ENCODE results near the gene LAMP5. TPM values are rescaled to one million over a fixed set of nuclear protein-coding genes. Genes with fewer than 3 reads are reported as not detected.

LAMP5 gene
- total and polyA plus RNA-seq, 2 experiments from 2014 or later = 0.21 to 0.29 TPM

DNA sequence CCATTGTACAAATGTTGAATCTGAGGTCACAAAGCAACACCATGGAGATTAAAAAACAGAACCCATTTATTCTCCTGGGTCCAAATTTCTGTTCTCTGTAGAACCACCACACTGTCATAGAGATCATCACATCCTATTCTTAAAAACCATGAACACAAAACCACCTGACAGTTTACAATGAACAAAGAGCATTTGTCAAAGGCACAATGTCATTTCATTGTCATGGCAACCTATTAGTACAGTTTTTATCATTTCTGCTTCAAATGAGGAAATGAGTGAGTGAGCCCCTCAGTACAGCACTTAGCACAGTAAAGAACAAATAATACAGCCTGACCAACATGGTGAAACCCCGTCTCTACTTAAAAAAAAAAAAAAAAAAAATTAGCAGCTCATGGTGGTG, 23.1 kb upstream of the LAMP5 start:
- DNase-seq (ENCODE audit: low spot score) (no peak), ATAC-seq (no peak)
- Histone ChIP-seq H3K9me2 (ENCODE audit: insufficient read depth) (peaks cover 20% of the 10 kb centered on the region; the same call in 1 of the 2 replicates), H3K27ac (ENCODE audit: low read depth) (no peak overlapping the region), H4K20me1 (replicated peaks; ENCODE audit: insufficient read depth) (no peaks in the 10 kb centered on the region), H3K36me3 (ENCODE audit: insufficient read depth) (no peaks in the 10 kb centered on the region), H3F3A (replicated peaks; ENCODE audit: low read depth) (no peaks in the 10 kb centered on the region), H2AFZ (no peak overlapping the region), H3K4me1 (ENCODE audit: insufficient read depth) (no peaks in the 10 kb centered on the region), H3K4me3 (no peak overlapping the region), H3K4me2 (no peak overlapping the region), H3K79me2 (replicated peaks; ENCODE audit: insufficient read depth) (no peaks in the 10 kb centered on the region), H3K27me3 (ENCODE audit: insufficient read depth) (no peaks in the 10 kb centered on the region)
- H3K4me3 Mint-ChIP-seq = no peak overlapping the region
- H3K36me3 Mint-ChIP-seq (ENCODE audit: low read depth) = no peaks in the 10 kb centered on the region
- H3K27me3 Mint-ChIP-seq (ENCODE audit: insufficient read depth, low read depth, poor library complexity) = peaks cover 4% of the 10 kb centered on the region
- TF ChIP-seq JUNB (IDR thresholded peaks at IDR 0.05; ENCODE audit: unreplicated experiment) (no peak), ZNF331 (CRISPR knock-in tag; IDR thresholded peaks at IDR 0.05; ENCODE audit: low read depth) (no peak), ZNF114 (CRISPR knock-in tag; IDR thresholded peaks at IDR 0.05) (no peak), STAT1 (IDR thresholded peaks at IDR 0.05; ENCODE audit: unreplicated experiment) (no peak), NANOG (IDR thresholded peaks at IDR 0.05; ENCODE audit: borderline replicate concordance) (no peak), EZH2phosphoT487 (IDR thresholded peaks at IDR 0.05; ENCODE audit: unreplicated experiment) (no peak), ETS1 (IDR thresholded peaks at IDR 0.05) (no peak)
- TF ChIP-seq, protein P1, sequence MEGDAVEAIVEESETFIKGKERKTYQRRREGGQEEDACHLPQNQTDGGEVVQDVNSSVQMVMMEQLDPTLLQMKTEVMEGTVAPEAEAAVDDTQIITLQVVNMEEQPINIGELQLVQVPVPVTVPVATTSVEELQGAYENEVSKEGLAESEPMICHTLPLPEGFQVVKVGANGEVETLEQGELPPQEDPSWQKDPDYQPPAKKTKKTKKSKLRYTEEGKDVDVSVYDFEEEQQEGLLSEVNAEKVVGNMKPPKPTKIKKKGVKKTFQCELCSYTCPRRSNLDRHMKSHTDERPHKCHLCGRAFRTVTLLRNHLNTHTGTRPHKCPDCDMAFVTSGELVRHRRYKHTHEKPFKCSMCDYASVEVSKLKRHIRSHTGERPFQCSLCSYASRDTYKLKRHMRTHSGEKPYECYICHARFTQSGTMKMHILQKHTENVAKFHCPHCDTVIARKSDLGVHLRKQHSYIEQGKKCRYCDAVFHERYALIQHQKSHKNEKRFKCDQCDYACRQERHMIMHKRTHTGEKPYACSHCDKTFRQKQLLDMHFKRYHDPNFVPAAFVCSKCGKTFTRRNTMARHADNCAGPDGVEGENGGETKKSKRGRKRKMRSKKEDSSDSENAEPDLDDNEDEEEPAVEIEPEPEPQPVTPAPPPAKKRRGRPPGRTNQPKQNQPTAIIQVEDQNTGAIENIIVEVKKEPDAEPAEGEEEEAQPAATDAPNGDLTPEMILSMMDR (conservative IDR thresholded peaks at IDR 0.05; ENCODE audit: low read depth in 2 of 2) = no peak
- no peaks in the 10 kb centered on the region for H3K9me3 Mint-ChIP-seq
- H3K27ac Mint-ChIP-seq = no peak overlapping the region
- H3K4me1 Mint-ChIP-seq = no peaks in the 10 kb centered on the region

- H3K4me2 ChIP-seq = no peak overlapping the region
- no peaks in the 10 kb centered on the region for H3K4me1 ChIP-seq (ENCODE audit: insufficient read depth)
- Mint-ChIP-seq H3K4me1 (no peaks in the 10 kb centered on the region), H3K27me3 (ENCODE audit: insufficient read depth, low read depth, poor library complexity) (peaks cover 4% of the 10 kb centered on the region), H3K27ac (no peak overlapping the region), H3K9me3 (no peaks in the 10 kb centered on the region), H3K4me3 (no peak overlapping the region), H3K36me3 (ENCODE audit: low read depth) (no peaks in the 10 kb centered on the region)
- H3K27ac ChIP-seq (ENCODE audit: low read depth) = no peak overlapping the region
- ATAC-seq = no peak
- DNase-seq (ENCODE audit: low spot score) = no peak
- H3F3A ChIP-seq (replicated peaks; ENCODE audit: low read depth) = no peaks in the 10 kb centered on the region
- no peaks in the 10 kb centered on the region for H3K27me3 ChIP-seq (ENCODE audit: insufficient read depth)
- no peaks in the 10 kb centered on the region for H4K20me1 ChIP-seq (replicated peaks; ENCODE audit: insufficient read depth)
- no peaks in the 10 kb centered on the region for H3K79me2 ChIP-seq (replicated peaks; ENCODE audit: insufficient read depth)
- TF ChIP-seq CREB1 (CRISPR knock-in tag; IDR thresholded peaks at IDR 0.05; ENCODE audit: low read depth) = no peak
- H3K36me3 ChIP-seq (ENCODE audit: insufficient read depth) = no peaks in the 10 kb centered on the region
- H2AFZ ChIP-seq = no peak overlapping the region
- peaks cover 21% of the 10 kb centered on the region; the same call in 1 of the 2 replicates for H3K9me2 ChIP-seq (ENCODE audit: insufficient read depth)
- H3K4me3 ChIP-seq = no peak overlapping the region
Observed at GRCh38 chr20:9492067-9492466, 22.3 kb upstream of the LAMP5 start.

Data from GM23338 (cell line).